ENCODE measurements around the gene NTSR1. TPM values are rescaled to one million over a fixed set of nuclear protein-coding genes. Genes with fewer than 3 reads are reported as not detected.

Gene NTSR1
- total RNA-seq, 6 experiments from 2014 or later = 0.04 to 0.74 (median 0.09) TPM; not detected in 2

- TF ChIP-seq CTCF (IDR thresholded peaks at IDR 0.05) (no peak), POLR2A (IDR thresholded peaks at IDR 0.05) (no peak)
These were observed 89.3 kb downstream of the NTSR1 start for GRCh38 chr20:62797671-62798532.

GRCh38 chr20:62799036-62799435 lies 90.4 kb downstream of the NTSR1 start:
- Histone ChIP-seq H3K9me3 (no peaks in the 10 kb centered on the region), H3K4me1 (peaks cover 0 to 38% (median 12%) of the 10 kb centered on the region in 4 donors), H3K4me3 (no peak overlapping the region), H3K27ac (peak overlapping the region in 1 of 3 donors; percentile 86), H3K36me3 (peaks cover 0 to 26% (median 9%) of the 10 kb centered on the region in 4 donors), H3K27me3 (no peaks in the 10 kb centered on the region)
- DNase-seq (no peak), ATAC-seq (no peak)
- intact Hi-C loops (cut with DNase I) = no loop called here
- 64% methylated on average over 1 of the region's 8 CpGs for WGBS (ENCODE audit: insufficient coverage, low coverage, low lambda C conversion rate, missing lambda C conversion rate)
- TF ChIP-seq CTCF (IDR thresholded peaks at IDR 0.05) (no peak), POLR2A (IDR thresholded peaks at IDR 0.05) (no peak)

More at GRCh38 chr20:62797671-62798532, 89.3 kb downstream of the NTSR1 start:
- peaks cover 0 to 26% (median 9%) of the 10 kb centered on the region in 4 donors for H3K36me3 ChIP-seq
- peak overlapping the region in 1 of 3 donors; percentile 23 for H3K4me3 ChIP-seq
- ATAC-seq (peak; percentile 15 to 40 (median 29)), DNase-seq (peak; percentile 73 to 86 (median 84))
- intact Hi-C loops (cut with DNase I) = no loop called here
- H3K27ac ChIP-seq = peak overlapping the region; percentile 38 to 86 (median 83)
- H3K27me3 ChIP-seq = no peaks in the 10 kb centered on the region
- no peaks in the 10 kb centered on the region for H3K9me3 ChIP-seq
- H3K4me1 ChIP-seq = peaks cover 0 to 31% (median 12%) of the 10 kb centered on the region in 4 donors
- 35% methylated on average over 15 of the region's 26 CpGs for WGBS (ENCODE audit: insufficient coverage, low coverage, low lambda C conversion rate, missing lambda C conversion rate)

- intact Hi-C loops (cut with DNase I) = no loop called here
- ATAC-seq = no peak
- no peak overlapping the region for H3K27ac ChIP-seq
- no peak for TF ChIP-seq CTCF (IDR thresholded peaks at IDR 0.05)
- no peak for TF ChIP-seq POLR2A (IDR thresholded peaks at IDR 0.05)
- H3K36me3 ChIP-seq = peaks cover 0 to 26% (median 9%) of the 10 kb centered on the region in 4 donors
- DNase-seq = no peak
- no peaks in the 10 kb centered on the region for H3K9me3 ChIP-seq
- H3K4me3 ChIP-seq = no peak overlapping the region
- WGBS (ENCODE audit: insufficient coverage, low coverage, low lambda C conversion rate, missing lambda C conversion rate) = 96% methylated on average over 12 of the region's 19 CpGs
- no peaks in the 10 kb centered on the region for H3K27me3 ChIP-seq
- H3K4me1 ChIP-seq = peaks cover 0 to 41% (median 13%) of the 10 kb centered on the region in 4 donors
These were observed 90.8 kb downstream of the NTSR1 start for GRCh38 chr20:62799459-62799858.

GRCh38 chr20:62799873-62800272 lies 91.2 kb downstream of the NTSR1 start:
- 64% methylated on average over 2 of the region's 10 CpGs for WGBS (ENCODE audit: insufficient coverage, low coverage, low lambda C conversion rate, missing lambda C conversion rate)

More at GRCh38 chr20:62799873-62800272, 91.2 kb downstream of the NTSR1 start:
- DNase-seq (no peak), ATAC-seq (no peak)
- H3K27ac ChIP-seq = no peak overlapping the region
- H3K36me3 ChIP-seq = peaks cover 0 to 26% (median 9%) of the 10 kb centered on the region in 4 donors
- H3K4me3 ChIP-seq = no peak overlapping the region
- H3K4me1 ChIP-seq = peaks cover 0 to 37% (median 13%) of the 10 kb centered on the region in 4 donors
- intact Hi-C loops (cut with DNase I) = no loop called here
- H3K27me3 ChIP-seq = no peaks in the 10 kb centered on the region
- no peaks in the 10 kb centered on the region for H3K9me3 ChIP-seq
- TF ChIP-seq CTCF (IDR thresholded peaks at IDR 0.05) (no peak), POLR2A (IDR thresholded peaks at IDR 0.05) (no peak)

All from right lobe of liver (tissue), 6 donors.